Measurements from ENCODE around the gene FHAD1. TPM values are rescaled to one million over a fixed set of nuclear protein-coding genes. Genes with fewer than 3 reads are reported as not detected.

FHAD1 gene
- total and polyA plus RNA-seq, 2 of the 13 experiments (the other 11 are each of a cell fraction or from before 2014, with no cell fraction given): not detected

DNA sequence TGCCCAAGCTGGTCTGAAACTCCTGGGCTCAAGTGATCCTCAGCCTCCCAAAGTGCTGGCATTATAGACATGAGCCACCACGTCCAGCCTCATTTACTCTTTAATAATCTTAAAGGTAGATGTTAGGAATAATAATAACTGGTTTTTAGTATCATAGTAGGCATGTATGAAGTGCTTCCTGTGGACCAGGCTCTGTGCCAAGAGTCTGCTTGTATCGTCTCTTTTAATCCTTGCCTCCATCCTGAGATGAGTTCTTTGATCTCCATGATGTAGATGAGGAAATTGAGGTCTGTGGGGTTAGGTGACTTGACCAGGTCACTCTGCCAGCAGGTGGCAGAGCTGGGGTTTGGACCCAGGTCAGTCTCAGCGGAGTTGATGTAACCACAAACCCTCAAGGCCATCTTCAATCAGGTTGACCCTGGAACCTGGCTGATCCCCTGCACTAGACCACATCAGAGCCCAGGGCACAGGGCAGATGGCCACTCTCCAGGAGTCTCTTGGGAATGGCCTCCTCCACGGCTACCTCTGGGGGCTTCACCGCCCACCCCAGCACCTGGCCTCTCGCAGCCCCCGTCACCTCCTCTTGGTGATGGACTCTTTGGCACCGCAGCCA lies 173.9 kb downstream of the FHAD1 start (continued):
- TF ChIP-seq, protein P1, sequence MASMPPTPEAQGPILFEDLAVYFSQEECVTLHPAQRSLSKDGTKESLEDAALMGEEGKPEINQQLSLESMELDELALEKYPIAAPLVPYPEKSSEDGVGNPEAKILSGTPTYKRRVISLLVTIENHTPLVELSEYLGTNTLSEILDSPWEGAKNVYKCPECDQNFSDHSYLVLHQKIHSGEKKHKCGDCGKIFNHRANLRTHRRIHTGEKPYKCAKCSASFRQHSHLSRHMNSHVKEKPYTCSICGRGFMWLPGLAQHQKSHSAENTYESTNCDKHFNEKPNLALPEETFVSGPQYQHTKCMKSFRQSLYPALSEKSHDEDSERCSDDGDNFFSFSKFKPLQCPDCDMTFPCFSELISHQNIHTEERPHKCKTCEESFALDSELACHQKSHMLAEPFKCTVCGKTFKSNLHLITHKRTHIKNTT (CRISPR knock-in tag; IDR thresholded peaks at IDR 0.05): no peak
- TF ChIP-seq RXRA (CRISPR knock-in tag; IDR thresholded peaks at IDR 0.05): peak; percentile 69
- peak; percentile 54 for TF ChIP-seq HDAC1 (CRISPR knock-in tag; IDR thresholded peaks at IDR 0.05)
- TF ChIP-seq FOXP1 (IDR thresholded peaks at IDR 0.05): no peak
- TF ChIP-seq FOXP1 (CRISPR knock-in tag; IDR thresholded peaks at IDR 0.05): no peak
- no peak for TF ChIP-seq ZNF747 (CRISPR knock-in tag; IDR thresholded peaks at IDR 0.05; ENCODE audit: borderline replicate concordance)
- TF ChIP-seq ZFP90 (CRISPR knock-in tag; IDR thresholded peaks at IDR 0.05; ENCODE audit: borderline replicate concordance): no peak
- TF ChIP-seq ZNF644 (CRISPR knock-in tag; IDR thresholded peaks at IDR 0.05; ENCODE audit: low read depth): peak; percentile 22; the same call in 1 of the 2 replicates
- no peak for TF ChIP-seq ZNF773 (CRISPR knock-in tag; IDR thresholded peaks at IDR 0.05; ENCODE audit: borderline replicate concordance)
- no peak for TF ChIP-seq ZNF713 (CRISPR knock-in tag; IDR thresholded peaks at IDR 0.05)
- no peak for TF ChIP-seq SRSF4 (IDR thresholded peaks at IDR 0.05; ENCODE audit: low read depth, low read length, poor library complexity, severe bottlenecking)
- no peak for TF ChIP-seq RCOR2 (CRISPR knock-in tag; IDR thresholded peaks at IDR 0.05)
- no peak for TF ChIP-seq TARDBP (CRISPR knock-in tag; IDR thresholded peaks at IDR 0.05)
- no peak for TF ChIP-seq ARNT2 (CRISPR knock-in tag; IDR thresholded peaks at IDR 0.05; ENCODE audit: low read depth)
- TF ChIP-seq, protein P2, sequence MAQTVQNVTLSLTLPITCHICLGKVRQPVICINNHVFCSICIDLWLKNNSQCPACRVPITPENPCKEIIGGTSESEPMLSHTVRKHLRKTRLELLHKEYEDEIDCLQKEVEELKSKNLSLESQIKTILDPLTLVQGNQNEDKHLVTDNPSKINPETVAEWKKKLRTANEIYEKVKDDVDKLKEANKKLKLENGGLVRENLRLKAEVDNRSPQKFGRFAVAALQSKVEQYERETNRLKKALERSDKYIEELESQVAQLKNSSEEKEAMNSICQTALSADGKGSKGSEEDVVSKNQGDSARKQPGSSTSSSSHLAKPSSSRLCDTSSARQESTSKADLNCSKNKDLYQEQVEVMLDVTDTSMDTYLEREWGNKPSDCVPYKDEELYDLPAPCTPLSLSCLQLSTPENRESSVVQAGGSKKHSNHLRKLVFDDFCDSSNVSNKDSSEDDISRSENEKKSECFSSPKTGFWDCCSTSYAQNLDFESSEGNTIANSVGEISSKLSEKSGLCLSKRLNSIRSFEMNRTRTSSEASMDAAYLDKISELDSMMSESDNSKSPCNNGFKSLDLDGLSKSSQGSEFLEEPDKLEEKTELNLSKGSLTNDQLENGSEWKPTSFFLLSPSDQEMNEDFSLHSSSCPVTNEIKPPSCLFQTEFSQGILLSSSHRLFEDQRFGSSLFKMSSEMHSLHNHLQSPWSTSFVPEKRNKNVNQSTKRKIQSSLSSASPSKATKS (CRISPR knock-in tag; IDR thresholded peaks at IDR 0.05): no peak
- no peak for TF ChIP-seq ARID2 (CRISPR knock-in tag; IDR thresholded peaks at IDR 0.05; ENCODE audit: borderline replicate concordance)
- TF ChIP-seq ZNF629 (CRISPR knock-in tag; conservative IDR thresholded peaks at IDR 0.05): no peak
- TF ChIP-seq ZNF34 (CRISPR knock-in tag; IDR thresholded peaks at IDR 0.05; ENCODE audit: borderline replicate concordance): no peak
- no peak for TF ChIP-seq HMGA1 (CRISPR knock-in tag; conservative IDR thresholded peaks at IDR 0.05)
- TF ChIP-seq ZNF776 (CRISPR knock-in tag; IDR thresholded peaks at IDR 0.05): no peak
- TF ChIP-seq, protein P3, sequence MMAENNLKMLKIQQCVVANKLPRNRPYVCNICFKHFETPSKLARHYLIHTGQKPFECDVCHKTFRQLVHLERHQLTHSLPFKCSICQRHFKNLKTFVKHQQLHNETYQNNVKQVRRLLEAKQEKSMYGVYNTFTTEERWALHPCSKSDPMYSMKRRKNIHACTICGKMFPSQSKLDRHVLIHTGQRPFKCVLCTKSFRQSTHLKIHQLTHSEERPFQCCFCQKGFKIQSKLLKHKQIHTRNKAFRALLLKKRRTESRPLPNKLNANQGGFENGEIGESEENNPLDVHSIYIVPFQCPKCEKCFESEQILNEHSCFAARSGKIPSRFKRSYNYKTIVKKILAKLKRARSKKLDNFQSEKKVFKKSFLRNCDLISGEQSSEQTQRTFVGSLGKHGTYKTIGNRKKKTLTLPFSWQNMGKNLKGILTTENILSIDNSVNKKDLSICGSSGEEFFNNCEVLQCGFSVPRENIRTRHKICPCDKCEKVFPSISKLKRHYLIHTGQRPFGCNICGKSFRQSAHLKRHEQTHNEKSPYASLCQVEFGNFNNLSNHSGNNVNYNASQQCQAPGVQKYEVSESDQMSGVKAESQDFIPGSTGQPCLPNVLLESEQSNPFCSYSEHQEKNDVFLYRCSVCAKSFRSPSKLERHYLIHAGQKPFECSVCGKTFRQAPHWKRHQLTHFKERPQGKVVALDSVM (CRISPR knock-in tag; IDR thresholded peaks at IDR 0.05): peak; percentile 17; the same call in 1 of the 2 replicates
- TF ChIP-seq, protein P4, sequence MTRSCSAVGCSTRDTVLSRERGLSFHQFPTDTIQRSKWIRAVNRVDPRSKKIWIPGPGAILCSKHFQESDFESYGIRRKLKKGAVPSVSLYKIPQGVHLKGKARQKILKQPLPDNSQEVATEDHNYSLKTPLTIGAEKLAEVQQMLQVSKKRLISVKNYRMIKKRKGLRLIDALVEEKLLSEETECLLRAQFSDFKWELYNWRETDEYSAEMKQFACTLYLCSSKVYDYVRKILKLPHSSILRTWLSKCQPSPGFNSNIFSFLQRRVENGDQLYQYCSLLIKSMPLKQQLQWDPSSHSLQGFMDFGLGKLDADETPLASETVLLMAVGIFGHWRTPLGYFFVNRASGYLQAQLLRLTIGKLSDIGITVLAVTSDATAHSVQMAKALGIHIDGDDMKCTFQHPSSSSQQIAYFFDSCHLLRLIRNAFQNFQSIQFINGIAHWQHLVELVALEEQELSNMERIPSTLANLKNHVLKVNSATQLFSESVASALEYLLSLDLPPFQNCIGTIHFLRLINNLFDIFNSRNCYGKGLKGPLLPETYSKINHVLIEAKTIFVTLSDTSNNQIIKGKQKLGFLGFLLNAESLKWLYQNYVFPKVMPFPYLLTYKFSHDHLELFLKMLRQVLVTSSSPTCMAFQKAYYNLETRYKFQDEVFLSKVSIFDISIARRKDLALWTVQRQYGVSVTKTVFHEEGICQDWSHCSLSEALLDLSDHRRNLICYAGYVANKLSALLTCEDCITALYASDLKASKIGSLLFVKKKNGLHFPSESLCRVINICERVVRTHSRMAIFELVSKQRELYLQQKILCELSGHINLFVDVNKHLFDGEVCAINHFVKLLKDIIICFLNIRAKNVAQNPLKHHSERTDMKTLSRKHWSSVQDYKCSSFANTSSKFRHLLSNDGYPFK (CRISPR knock-in tag; IDR thresholded peaks at IDR 0.05; ENCODE audit: borderline replicate concordance): no peak
- TF ChIP-seq ZBTB42 (CRISPR knock-in tag; IDR thresholded peaks at IDR 0.05): no peak
- TF ChIP-seq PAX8 (CRISPR knock-in tag; IDR thresholded peaks at IDR 0.05; ENCODE audit: borderline replicate concordance): no peak

All from HepG2 (cell line).